Measurements from ENCODE around the gene LCN15.
"Not testable (repeated sequence)": the region's sequence is repeated elsewhere in the genome, so short reads cannot be mapped to it uniquely, and the experiment has no call there.

The LCN15 gene, protein sequence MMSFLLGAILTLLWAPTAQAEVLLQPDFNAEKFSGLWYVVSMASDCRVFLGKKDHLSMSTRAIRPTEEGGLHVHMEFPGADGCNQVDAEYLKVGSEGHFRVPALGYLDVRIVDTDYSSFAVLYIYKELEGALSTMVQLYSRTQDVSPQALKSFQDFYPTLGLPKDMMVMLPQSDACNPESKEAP

DNA sequence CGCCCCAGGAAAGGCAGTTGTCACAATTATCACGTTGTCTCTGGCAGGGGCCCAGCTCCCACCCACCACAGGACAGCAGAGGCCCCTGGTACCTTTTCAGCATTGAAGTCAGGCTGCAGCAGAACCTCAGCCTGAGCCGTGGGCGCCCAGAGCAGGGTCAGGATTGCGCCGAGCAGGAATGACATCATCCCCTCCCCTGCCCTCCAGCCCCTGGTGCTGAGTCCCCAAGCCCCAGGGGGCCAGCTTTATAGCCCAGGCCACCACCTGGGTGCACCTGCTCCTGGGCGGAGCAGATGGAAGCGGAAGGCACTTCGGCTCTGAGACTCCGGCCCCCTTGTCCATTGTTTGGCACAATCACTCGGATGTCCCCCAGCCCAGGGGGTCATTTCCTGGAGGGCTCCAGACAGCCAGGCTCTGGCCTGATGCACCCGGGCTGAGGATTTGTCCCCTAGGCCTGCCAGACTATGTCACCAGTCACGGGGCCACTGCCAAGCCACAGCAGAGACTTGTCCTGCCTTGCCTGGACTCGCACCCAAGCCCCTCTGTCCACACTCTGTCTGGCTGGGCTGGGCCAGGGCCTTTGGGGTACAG is at the start of gene LCN15:
LCN15 (minus strand) TSS at position 218 of the 591 bp plus-strand sequence; CDS start at position 188, 30 bp downstream.
- DNase-seq = peak in 1 of 2 experiments; percentile 42

DNA sequence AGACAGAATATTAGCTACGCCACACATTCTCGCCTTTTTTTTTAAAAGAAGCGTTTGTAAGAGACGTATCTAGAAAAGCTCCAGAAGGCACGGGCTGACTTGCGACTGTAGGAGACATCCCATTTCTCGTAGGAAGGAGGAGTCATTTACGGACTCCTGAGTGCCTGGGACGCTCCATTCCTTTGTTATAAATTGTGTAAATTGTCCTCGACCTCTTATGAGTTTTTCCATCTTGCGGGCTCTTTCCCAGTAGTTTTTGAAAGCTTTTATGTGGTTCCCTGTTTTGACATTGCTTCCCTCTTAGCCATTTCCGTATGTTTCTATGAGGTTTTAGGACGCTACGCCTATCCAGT is 44.5 kb upstream of the LCN15 start:
- DNase-seq = no peak

DNA sequence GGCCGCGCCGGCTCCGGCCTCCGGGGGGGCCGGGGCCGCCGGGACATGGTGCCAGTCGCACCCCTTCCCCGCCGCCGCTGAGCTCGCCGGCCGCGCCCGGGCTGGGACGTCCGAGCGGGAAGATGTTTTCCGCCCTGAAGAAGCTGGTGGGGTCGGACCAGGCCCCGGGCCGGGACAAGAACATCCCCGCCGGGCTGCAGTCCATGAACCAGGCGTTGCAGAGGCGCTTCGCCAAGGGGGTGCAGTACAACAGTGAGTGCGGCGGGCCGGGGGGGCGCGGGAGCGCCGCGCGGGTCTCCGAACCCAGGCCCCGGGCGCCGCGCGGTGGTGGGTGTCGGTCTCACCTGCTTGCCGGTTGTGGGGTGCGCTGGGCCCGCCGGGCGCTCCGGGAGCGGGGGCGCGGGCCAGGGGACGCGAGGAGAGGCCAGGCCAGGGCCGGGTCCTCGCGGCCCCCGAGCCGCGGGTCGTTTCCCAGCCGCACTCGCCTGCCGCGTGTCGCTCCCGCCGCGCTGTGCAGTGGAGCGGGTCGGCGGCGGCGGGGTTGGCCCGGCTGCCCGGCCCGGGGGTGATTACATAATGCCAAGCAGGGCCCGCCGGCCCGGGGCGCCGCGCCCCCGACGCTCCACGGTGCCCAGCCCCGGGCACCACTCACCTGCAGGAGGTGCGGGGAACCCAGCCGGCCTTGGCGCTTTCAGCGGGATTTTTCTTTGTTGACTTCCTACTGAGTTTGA is 43.9 kb upstream of the LCN15 start:
- no peak for DNase-seq

DNA sequence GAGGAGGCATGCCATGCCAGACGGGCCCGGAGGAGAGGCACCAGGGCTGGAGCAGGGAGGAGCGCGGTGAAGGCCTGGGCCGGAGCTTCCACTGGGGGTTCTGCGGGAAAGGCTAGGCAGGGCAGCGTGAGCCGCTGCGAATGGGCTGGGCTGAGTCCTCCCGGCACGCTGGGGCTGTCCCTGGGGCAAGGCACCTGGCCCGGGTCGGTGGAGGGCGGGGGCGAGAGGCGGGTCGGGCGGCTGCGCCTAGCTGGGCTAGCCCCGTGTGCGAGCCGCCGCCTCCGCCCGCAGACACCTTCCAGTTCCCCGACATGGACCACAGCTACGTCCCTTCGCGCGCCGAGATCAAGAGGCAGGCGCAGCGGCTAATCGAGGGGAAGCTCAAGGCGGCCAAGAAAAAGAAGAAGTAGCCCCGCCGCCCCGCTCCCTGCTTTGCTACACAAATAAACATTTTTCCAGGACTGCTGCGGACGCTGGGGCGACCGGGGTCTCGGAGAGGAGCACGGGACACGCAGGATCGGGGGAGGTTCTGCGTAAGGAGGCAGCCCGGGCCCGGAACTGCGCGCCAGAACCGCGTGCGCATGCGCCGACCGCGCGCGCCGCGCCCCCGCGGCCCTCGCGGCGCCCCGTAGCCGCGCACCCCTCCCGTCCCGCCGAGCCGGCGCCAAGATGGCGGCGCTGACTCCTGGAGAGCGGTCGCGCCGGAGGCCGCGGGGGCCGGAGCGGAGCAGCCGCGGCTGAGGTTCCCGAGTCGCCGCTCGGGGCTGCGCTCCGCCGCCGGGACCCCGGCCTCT is 43.2 kb upstream of the LCN15 start, which contains the start of gene RABL6:
RABL6 (plus strand) TSS at position 668 of the 794 bp plus-strand sequence. CDS start 249 bp downstream, outside the sequence.
- peak; percentile 71 to 73 for DNase-seq

DNA sequence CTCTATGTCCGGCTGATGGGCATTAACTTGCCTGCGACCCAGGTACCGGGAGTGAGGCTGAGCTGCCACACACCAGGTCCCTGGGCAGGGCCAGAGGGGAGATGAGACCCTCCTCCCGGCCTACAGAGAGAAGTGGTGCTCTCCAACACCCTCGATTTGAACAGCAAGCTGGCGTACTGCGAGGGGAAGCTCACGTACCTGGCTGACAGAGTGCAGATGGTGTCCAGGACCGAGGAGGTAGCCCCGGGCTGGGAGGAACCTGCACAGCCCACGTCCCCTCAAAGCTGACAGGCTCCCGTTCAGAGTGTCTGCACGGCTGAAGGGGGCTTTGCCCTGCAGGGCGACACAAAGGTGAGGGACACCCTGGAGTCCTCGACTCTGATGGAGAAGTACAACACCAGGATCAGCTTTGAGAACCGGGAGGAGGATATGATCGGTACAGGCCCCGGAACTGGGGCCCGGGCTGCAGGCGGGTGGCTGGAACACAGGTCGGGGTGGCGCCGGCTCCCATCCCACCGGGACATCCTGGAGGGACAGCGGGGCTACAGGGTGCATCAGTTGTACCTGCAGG is 42.4 kb upstream of the LCN15 start:
- DNase-seq = no peak

DNA sequence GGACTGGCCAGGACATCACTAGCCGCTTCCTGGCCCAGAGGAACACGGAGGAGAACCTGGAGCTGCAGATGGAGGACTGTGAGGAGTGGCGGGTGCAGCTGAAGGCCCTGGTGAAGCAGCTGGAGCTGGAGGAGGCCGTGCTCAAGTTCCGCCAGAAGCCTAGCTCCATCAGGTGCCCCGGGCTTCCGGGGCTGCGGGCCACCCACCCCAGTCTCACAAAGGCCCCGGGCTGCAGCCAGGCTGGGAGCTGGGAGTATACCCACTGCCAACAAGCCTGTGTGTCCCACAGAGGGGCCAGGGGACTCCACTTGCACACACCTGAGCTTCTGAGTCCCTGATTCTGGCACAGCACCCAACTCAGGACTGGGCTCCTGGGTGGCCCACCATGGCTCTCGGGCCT is 41.7 kb upstream of the LCN15 start:
- no peak for DNase-seq

DNA sequence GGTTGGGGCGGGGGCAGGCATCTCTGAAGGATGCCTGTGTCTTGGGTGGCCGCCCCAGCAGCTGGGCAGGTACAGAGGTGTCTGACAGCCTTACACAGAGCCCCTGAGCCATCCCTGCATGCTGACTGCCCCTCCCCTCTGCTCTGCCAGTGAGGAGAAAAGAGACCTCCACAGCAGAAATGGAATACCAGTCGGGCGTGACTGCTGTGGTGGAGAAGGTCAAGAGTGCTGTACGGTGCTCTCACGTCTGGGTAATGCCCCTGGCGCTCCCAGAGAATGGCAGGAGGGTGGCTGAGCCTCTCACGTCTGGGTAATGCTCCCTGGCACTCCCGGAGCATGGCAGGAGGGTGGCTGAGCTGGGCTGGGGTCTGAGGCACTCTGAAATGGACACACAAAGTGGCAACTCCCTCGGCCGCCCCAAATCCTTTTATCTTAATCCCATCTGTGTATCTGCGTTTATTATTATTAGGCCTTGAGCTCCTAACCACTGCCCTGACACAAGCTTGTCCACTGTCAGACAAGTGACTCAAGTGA is 41.0 kb upstream of the LCN15 start:
- no peak for DNase-seq

DNA sequence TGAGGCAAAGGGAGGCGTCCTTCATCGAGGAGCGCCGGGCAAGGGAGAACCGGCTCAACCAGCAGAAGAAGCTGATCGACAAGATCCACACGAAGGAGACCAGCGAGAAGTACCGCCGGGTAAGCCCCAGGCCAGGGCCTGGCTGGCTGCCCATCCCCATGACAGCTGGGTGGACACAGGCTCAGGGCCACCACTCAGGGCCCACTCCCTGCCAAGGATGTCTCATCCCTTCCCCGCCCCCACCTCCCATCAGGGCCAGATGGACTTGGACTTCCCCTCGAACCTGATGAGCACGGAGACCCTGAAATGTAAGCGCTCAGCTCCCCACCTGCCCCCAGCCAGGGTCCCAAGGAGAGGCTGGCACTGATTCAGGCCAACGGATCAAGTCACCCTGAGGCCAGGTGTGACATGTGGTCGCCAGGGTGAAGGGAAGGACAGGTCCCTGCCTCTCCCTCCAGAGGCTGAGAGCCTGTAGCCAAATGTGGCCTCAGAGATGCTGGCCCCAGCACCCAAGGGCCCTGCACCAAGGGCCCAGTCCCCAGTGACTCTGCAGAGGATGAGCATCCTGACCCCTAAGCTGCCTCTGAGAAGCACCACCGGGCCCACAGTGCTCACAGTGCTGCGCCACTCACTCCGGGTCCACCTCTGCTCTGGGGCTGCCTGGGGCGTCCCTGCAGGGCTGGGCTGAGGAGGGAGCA is 40.3 kb upstream of the LCN15 start:
- DNase-seq = peak in 1 of 2 experiments; percentile 23

DNA sequence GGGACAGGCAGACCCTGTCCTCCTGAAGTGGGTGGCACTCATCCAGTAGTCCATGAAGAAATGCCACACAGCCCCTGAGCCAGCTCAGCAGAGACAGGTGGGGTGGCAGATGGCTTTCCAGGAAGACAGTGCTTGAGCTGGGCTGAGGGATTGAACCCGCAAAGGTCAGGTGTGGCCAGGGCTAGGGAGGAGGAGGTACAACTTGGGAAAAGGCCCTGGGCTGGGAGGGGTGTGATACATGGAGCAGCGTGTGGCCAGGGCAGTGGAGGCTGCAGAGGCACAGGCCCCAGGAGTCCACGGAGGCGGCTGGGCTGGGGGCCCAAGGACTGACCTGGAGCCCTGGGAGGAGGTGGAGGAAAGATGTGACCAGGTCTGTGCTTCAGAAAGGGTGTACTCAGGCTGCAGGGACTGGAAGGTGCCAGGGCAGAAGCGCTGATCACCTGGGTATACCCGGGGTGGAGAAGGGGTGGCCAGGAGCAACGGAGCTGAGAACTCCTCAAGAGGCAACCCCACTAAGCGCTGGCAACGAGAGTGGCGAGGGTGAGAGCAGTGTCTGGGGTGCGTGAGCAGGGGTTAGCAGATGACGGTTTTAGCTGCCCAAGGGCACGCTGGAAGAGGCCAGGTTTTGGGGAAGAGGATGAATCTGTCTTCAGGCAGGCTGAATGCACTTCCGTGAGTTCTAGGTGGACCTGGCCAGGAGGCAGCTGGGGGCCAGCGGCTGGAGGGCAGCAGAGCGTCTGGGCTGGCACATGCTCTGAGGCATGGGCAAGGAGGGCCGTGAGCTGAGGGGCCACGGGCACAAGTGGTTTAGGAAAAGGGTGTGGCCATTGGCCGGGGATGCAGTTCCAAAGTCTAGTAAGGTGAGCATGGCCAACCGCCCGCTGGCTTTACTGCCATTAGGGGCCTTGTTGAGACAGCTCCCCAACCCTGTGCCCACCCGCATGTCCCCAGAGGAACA is 39.5 kb upstream of the LCN15 start:
- DNase-seq = no peak

DNA sequence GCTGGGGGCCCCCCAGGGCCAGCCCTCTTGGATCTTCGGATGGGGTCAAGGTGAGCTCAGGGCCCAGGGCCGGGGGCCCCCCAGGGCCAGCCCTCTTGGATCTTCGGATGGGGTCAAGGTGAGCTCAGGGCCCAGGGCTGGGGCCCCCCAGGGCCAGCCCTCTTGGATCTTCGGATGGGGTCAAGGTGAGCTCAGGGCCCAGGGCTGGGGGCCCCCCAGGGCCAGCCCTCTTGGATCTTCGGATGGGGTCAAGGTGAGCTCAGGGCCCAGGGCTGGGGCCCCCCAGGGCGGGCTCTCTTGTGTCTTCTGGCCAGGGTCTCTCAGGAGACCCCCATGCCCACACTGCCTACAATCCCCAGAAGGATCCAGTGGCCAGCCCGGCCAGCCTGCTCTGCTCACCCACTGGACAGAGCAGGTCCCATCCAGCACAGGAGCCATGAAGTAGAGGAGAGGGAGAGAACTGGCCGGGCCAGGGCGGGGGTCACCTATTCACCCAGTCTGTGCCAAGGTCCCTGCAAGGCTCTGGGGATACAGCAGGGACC is 38.8 kb upstream of the LCN15 start:
- DNase-seq = not testable (repeated sequence)

DNA sequence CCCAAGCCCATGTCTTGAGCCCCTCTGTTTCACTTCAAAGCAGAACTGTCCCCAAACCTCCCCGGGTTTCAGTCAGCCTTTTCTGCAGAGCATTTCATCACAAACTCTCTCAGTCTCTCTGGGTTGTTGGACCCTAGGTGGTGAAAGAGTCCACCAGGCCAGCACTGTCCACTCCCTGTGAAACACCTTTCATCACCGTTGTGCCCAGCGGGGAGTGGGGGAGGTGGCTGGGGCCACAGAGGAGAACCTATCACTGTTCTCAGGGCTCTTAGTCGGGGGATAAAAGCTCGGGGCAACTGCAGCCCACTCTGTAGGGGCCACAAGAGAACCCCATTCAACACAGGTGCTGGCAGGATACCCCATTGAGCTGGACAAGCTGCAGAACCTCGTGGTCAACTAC is 38.0 kb upstream of the LCN15 start:
- no peak for DNase-seq

DNA sequence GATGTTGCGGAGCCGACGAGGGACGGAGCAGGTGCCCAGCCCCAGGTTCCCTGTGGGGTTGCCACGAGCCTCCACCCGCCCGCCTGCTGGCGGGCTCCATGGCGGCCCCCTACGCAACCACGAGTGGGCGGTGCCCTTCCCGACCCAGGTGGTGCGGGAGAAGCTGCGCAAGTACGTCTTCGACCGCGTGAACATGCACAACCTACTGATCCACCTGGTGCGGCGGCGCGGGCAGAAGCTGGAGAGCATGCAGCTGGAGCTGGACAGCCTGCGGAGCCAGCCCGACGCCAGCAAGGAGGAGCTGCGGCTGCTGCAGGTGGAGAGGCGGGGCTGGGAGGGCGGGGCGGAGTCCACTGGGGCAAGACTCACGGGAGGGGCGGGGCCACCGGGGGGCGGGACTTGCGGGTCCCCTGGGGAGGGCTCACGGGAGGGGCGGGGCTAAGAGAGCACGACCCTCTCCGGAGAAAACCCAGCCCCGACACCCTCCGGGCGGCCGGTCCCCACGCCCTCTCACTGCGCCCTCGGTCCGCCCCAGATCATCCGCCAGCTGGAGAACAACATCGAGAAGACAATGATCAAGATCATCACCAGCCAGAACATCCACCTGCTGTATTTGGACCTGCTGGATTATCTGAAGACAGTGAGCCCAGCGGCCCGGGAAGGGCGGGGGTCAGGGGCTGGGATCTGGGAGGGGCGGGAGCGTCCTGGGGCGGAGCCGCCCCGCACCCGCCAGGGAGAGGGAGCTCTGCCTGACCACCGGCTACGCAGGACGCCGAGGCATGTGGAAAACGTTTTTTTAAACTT is 35.7 kb upstream of the LCN15 start:
- DNase-seq = peak; percentile 89 to 96

DNA sequence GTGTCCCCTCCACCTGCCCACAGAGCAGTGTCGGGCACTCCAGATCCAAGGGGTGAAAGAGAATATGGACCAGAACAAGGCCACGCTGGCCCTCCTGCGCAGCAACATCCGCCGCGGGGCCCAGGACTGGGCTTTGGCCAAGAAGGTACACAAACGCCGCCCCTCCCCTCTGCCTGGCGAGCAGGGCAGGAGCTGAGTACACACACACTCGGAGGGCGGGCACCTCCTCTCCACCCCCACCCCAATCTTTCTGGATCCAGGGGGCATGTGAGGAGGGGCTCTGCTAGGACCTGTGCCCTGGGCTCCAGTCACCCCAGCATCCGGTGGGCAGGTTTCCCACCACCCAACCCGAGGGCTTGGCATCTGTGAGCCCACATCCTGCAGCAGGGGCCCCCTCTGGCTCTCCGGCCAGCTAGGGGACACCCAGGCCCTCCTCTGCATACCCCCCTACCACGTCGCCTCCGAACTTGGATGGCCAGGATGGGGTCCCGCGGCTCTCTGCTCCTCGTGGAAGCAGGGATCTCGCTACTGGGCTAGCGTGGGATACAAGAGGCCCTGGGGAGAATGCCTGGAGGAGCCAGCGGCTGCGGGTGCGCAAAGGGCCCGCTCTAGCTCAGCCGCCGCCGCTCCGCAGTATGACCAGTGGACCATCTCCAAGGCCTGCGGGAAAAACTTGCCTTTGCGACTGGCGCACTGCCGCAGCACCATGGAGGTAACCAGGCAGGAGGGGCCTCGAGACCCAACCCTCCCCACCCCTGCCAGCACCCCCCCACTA is 34.9 kb upstream of the LCN15 start:
- peak; percentile 42 to 75 for DNase-seq

DNA sequence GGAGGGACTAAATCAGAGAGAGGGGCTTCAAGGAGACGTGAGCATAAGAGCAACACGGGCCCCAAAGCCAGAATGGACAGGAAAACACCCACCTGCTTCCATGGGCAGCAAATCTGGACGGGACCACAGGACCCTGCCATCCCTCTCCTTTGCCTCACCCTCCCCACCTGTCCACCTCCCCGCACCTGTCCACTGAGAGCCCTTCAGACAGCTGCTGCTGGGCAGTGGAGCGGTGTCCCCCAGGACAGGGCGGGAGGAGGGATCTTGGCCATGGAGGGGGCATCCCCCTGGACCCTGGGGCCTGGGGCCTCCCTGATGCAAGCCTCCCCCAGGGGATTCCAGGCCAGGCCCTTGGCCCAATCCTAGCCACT is 34.4 kb upstream of the LCN15 start:
- no peak for DNase-seq

DNA sequence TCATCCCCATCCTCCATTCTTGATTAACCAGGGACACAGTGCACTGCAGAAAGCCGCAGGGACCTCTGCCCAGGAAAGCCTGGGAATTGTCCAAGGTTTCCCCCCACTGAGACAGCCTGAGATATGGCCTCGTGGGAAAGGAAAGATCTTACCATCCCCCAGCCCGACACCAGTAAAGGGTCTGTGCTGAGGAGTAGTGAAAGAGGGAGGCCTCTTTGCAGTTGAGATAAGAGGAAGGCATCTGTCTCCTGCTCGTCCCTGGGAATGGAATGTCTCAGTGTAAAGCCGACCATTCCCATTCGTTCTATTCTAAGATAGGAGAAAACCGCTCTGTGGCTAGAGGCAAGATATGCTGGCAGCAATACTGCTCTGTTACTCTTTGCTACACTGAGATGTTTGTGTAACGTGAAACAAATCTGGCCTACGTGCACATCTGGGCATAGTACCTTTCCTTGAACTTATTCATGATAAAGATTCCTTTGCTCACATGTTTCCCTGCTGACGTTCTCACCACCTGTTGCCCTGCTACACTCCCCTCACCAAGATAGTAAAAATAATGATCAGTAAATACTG is 32.5 kb upstream of the LCN15 start:
- DNase-seq = not testable (repeated sequence)

DNA sequence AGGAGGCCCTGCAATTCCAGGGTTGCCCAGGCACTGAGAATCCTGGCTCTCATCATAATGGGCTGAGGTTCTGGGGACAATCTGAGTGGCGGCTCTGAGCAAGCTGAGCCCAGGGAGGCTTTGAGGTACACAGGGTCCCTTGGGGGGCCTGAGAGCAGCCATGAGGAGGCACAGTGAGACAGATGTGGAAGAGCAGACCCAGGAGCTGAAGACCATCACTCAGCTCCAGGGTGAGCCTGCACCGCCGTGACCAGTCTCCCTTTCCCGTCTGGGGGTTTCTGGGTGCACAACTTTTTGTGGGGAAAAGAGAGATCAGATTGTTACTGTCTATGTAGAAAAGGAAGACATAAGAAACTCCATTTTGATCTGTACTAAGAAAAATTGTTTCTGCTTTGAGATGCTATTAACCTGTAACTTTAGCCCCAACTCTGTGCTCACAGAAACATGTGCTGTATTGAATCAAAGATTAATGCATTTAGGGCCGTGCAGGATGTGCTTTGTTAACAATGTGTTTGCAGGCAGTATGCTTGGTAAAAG is 32.0 kb upstream of the LCN15 start, which contains the start of gene CCDC183:
CCDC183 (plus strand) TSS at position 101 of the 537 bp plus-strand sequence; CDS start at position 161, 60 bp downstream.
- DNase-seq = no peak

DNA sequence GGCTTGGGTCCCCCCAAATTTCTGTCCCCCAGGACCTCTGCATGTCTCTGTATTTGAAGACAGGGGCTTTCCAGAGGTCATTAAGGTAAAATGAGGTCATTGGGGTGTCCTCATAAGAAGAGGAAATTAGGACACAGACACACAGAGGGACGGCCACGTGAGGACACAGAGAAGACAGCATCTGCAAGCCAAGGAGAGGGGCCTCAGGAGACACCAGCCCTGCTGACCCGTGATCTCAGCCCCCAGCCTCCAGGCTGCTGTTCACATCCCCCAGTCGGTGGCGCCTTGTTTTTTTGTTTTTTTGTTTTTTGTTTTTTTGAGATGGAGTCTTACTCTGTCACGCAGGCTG is 30.7 kb upstream of the LCN15 start:
- DNase-seq = no peak

Data from SHP77 (cell line).